Loucy (cell line): ENCODE data around the gene IFNB1.

Source experiments
- CTCF ChIP-seq: fragments of 200-600 bp; sonication (generic); conservative IDR thresholded peaks from 2 replicates; pipeline ENCODE4 v1.5.1; 2014; ENCODE audit warnings: mild to moderate bottlenecking, antibody characterized with exemption, low read length
- EZH2phosphoT487 ChIP-seq: fragments of 200-600 bp; IDR thresholded peaks from 2 replicates; pipeline ENCODE4 v1.6.1; 2018; ENCODE audit warnings: antibody characterized with exemption, mild to moderate bottlenecking, moderate library complexity, borderline replicate concordance

DNA sequence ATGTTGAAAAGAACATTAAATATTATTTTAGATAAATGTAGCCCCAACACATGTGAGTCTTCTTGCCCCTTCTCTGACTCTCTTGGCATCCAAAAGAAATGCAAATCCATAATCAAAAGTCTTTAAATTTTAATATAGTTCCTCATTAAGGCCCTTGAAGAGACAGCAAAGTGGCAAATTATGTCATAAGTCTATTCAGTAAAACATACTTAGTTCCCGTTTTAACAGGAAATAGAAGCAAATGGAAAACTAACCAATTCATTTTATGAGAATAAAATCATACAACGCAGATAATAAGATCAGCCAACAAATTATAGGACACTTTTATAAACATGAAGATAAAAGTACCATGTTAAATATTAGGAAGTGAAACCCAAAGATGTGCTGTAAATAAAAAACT, 20.1 kb upstream of the IFNB1 start:
- TF ChIP-seq CTCF (no peak), EZH2phosphoT487 (no peak)
